Endothelial cell of umbilical vein (primary cell): ENCODE data around the gene NDUFA13. TPM values are rescaled to one million over a fixed set of nuclear protein-coding genes. Genes with fewer than 3 reads are reported as not detected.

ENCODE experiments used
- BruUV-seq: library from RNA; stranded (reverse); fragments of 400-500 nt; replicated peaks from 2 replicates; lab custom pipeline; 2021; lab: Mats Ljungman, UMichigan
- CTCF ChIA-PET: fragments of 300-600, 350-600 bp; sonication (Branson Sonifier 250); formaldehyde crosslinking; loops from one replicate; lab custom pipeline; 2021; ENCODE audit warnings: antibody characterized with exemption, inconsistent platforms; lab: Charles Lee
- POLR2A ChIA-PET: fragments of 300-600, 350-600 bp; sonication (Branson Sonifier 250); formaldehyde crosslinking; loops from one replicate; lab custom pipeline; 2021; ENCODE audit warnings: antibody characterized with exemption, inconsistent platforms; lab: Charles Lee
- DNase-seq: peaks from one replicate; pipeline ENCODE4 v3.0.0-alpha.2; 2011; ENCODE audit warnings: low read depth, low spot score
- FAIRE-seq: peaks from 2 replicates; lab custom pipeline; 2011; peaks lifted over from hg19 to GRCh38; lab: Jason Lieb, UNC
- H2AFZ ChIP-seq: 2 replicates; pipeline ENCODE4 v1.6.0; 2012; ENCODE audit warnings: low read depth, low read length, control low read depth, inconsistent platforms
- H3K27ac ChIP-seq: 2 replicates; pipeline ENCODE4 v1.5.1; 2011; ENCODE audit warnings: low read depth, mild to moderate bottlenecking, control low read depth, low read length, moderate library complexity; ENCODE audit not compliant: insufficient read depth
- H3K27me3 ChIP-seq, 2 experiments: 2 replicates each; pipeline versions ENCODE4 v1.6.0 to v1.6.1; 2011; ENCODE audit warnings: low read length in 2 of 2, mixed read lengths in 1 of 2; ENCODE audit not compliant: control insufficient read depth in 2 of 2, insufficient read depth in 2 of 2
- H3K36me3 ChIP-seq, 2 experiments: 2 replicates in 1 of 2; 3 replicates in 1 of 2; pipeline ENCODE4 v1.5.1; 2011; ENCODE audit warnings: low read length in 2 of 2, mild to moderate bottlenecking in 1 of 2, moderate library complexity in 1 of 2; ENCODE audit not compliant: control insufficient read depth in 2 of 2, insufficient read depth in 2 of 2; ENCODE audit errors: extremely low read depth in 1 of 2
- H3K4me1 ChIP-seq: 3 replicates; pipeline ENCODE4 v1.5.1; 2011; ENCODE audit warnings: mild to moderate bottlenecking, low read length; ENCODE audit not compliant: control insufficient read depth, insufficient read depth; ENCODE audit errors: extremely low read depth
- H3K4me2 ChIP-seq: 2 replicates; pipeline ENCODE4 v1.6.1; 2011; ENCODE audit warnings: low read length, control low read depth, mixed read lengths; ENCODE audit not compliant: insufficient read depth
- H3K4me3 ChIP-seq, 3 experiments: fragments of 200-600 bp in 1 of 3; sonication (generic), shearing (Covaris generic) in 1 of 3; replicated peaks in 1 of 3; 2 replicates each; pipeline ENCODE4 v1.5.1; 2011 to 2016; ENCODE audit warnings: control low read depth in 3 of 3, low read length in 3 of 3, mild to moderate bottlenecking in 2 of 3, inconsistent platforms in 1 of 3, low read depth in 1 of 3, moderate library complexity in 1 of 3; ENCODE audit not compliant: insufficient read depth in 1 of 3
- H3K79me2 ChIP-seq: 2 replicates; pipeline ENCODE4 v1.6.0; 2012; ENCODE audit warnings: low read length, inconsistent platforms; ENCODE audit not compliant: control insufficient read depth, insufficient read depth
- H3K9ac ChIP-seq: replicated peaks from 2 replicates; pipeline ENCODE3; 2011; ENCODE audit warnings: low read length, control low read depth; ENCODE audit not compliant: insufficient read depth; ENCODE audit errors: extremely low read depth
- H3K9me1 ChIP-seq: replicated peaks from 3 replicates; pipeline ENCODE4 v1.6.0; 2011; ENCODE audit warnings: mild to moderate bottlenecking, low read length; ENCODE audit not compliant: control insufficient read depth, insufficient read depth; ENCODE audit errors: extremely low read depth
- H3K9me3 ChIP-seq: replicated peaks from 2 replicates; pipeline ENCODE4 v1.5.1; 2012; ENCODE audit warnings: low read length, inconsistent platforms; ENCODE audit not compliant: control insufficient read depth, insufficient read depth
- H4K20me1 ChIP-seq: replicated peaks from 2 replicates; pipeline ENCODE3; 2011; ENCODE audit warnings: mild to moderate bottlenecking, low read length; ENCODE audit not compliant: control insufficient read depth, insufficient read depth; ENCODE audit errors: extremely low read depth
- EZH2 ChIP-seq: IDR thresholded peaks from 2 replicates; pipeline ENCODE4 v1.6.1; 2012; ENCODE audit warnings: borderline replicate concordance, low read depth, mild to moderate bottlenecking, moderate library complexity, low read length, inconsistent platforms; ENCODE audit not compliant: severe bottlenecking
- FOS ChIP-seq: IDR thresholded peaks from 2 replicates; pipeline ENCODE4 v1.6.1; 2011; ENCODE audit warnings: mild to moderate bottlenecking, low read length, moderate library complexity, borderline replicate concordance; ENCODE audit not compliant: insufficient read depth
- GATA2 ChIP-seq: IDR thresholded peaks from 2 replicates; pipeline ENCODE4 v1.7.0; 2011; ENCODE audit warnings: low read depth, mild to moderate bottlenecking, moderate library complexity, mixed read lengths, low read length; ENCODE audit not compliant: insufficient read length, insufficient read depth
- JUN ChIP-seq: IDR thresholded peaks from 2 replicates; pipeline ENCODE4 v1.6.1; 2011; ENCODE audit warnings: borderline replicate concordance, low read depth; ENCODE audit not compliant: insufficient read length, insufficient read depth
- MAX ChIP-seq: IDR thresholded peaks from 2 replicates; pipeline ENCODE4 v1.6.1; 2011; ENCODE audit not compliant: insufficient read depth, insufficient read length
- MYC ChIP-seq: IDR thresholded peaks from one replicate; pipeline ENCODE4 v1.6.1; 2011; ENCODE audit warnings: mild to moderate bottlenecking, low read depth, low read length
- POLR2A ChIP-seq: IDR thresholded peaks from 2 replicates; pipeline ENCODE4 v1.6.1; 2012; ENCODE audit warnings: low read depth, mild to moderate bottlenecking, control low read depth, low read length
- POLR2AphosphoS5 ChIP-seq: IDR thresholded peaks from 2 replicates; pipeline ENCODE4 v1.6.1; 2012; ENCODE audit warnings: low read depth, mild to moderate bottlenecking, control low read depth, low read length, moderate library complexity; ENCODE audit not compliant: insufficient read depth
- dilution Hi-C: fragments of 300-500 bp; cut with MboI; formaldehyde crosslinking; loops from one replicate; pipeline ENCODE4 v1.15.0; 2019; ENCODE audit warnings: low sequenced_read_pairs; ENCODE audit not compliant: extremely low pct_ligation_motif_present
- intact Hi-C: fragments of 100-400 bp; cut with micrococcal nuclease; formaldehyde crosslinking; loops from one replicate; pipeline ENCODE4 v1.10.0; 2022
- polyA plus RNA-seq, 4 experiments: library from polyadenylated mRNA; depleted of rRNA in 3 of 4; stranded (reverse) in 3 of 4; unstranded in 1 of 4; fragments of >200 nt; gene quantifications; 2 replicates each; pipeline versions ENCODE4 v1.2.1 to v1.2.3, GENCODE V29; 2011 to 2012; ENCODE audit warnings: missing spikeins in 1 of 4
- total RNA-seq: library from RNA; stranded (reverse); gene quantifications from 2 replicates; pipeline ENCODE4 v1.2.3, GENCODE V29; 2021
- TF ChIP-seq, protein P1 (sequence below), 2 donors: IDR thresholded peaks; 1 replicate in 1 of 2; 2 replicates in 1 of 2; pipeline ENCODE4 v1.5.1; 2011; ENCODE audit warnings: low read length in 2 of 2, mild to moderate bottlenecking in 2 of 2, moderate library complexity in 2 of 2, control low read depth in 1 of 2, inconsistent platforms in 1 of 2, low read depth in 1 of 2; ENCODE audit not compliant: insufficient read depth in 1 of 2; ENCODE audit errors: extremely low read depth in 1 of 2

The NDUFA13 gene
- total and polyA plus RNA-seq, 2 donors (not counting 3 experiments of a cell fraction or from before 2014, with no cell fraction given) = 246 to 799 TPM

GRCh38 chr19:19487077-19487949 lies 28.7 kb upstream of the NDUFA13 start:
- dilution Hi-C loops (no loop called here), intact Hi-C loops (loop anchor here (10.0 kb wide), 1 partner anchor 293 kb away; the partner anchor contains the start of genes BORCS8 and RFXANK)
- no TSS peak for BruUV-seq
- H3K27me3 ChIP-seq = no peaks in the 10 kb centered on the region
- FAIRE-seq = no peak
- peaks cover 0 to 6% of the 10 kb centered on the region in 2 experiments for H3K36me3 ChIP-seq
- H3K4me2 ChIP-seq = no peak overlapping the region
- ChIA-PET CTCF (interaction anchor here (0.7 to 5.1 kb wide), 10 partner anchors 8 to 284 kb away, joined by 3 to 127 read pairs (median 6); partner anchors contain the start of genes GATAD2A and NR2C2AP), POLR2A (no interaction called here)
- peaks cover 74% of the 10 kb centered on the region for H3K79me2 ChIP-seq
- peaks cover 29% of the 10 kb centered on the region for H3K4me1 ChIP-seq
- no peaks in the 10 kb centered on the region for H3K9me1 ChIP-seq
- H3K9ac ChIP-seq = no peak overlapping the region
- TF ChIP-seq, protein P1, sequence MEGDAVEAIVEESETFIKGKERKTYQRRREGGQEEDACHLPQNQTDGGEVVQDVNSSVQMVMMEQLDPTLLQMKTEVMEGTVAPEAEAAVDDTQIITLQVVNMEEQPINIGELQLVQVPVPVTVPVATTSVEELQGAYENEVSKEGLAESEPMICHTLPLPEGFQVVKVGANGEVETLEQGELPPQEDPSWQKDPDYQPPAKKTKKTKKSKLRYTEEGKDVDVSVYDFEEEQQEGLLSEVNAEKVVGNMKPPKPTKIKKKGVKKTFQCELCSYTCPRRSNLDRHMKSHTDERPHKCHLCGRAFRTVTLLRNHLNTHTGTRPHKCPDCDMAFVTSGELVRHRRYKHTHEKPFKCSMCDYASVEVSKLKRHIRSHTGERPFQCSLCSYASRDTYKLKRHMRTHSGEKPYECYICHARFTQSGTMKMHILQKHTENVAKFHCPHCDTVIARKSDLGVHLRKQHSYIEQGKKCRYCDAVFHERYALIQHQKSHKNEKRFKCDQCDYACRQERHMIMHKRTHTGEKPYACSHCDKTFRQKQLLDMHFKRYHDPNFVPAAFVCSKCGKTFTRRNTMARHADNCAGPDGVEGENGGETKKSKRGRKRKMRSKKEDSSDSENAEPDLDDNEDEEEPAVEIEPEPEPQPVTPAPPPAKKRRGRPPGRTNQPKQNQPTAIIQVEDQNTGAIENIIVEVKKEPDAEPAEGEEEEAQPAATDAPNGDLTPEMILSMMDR (IDR thresholded peaks at IDR 0.05; ENCODE audit: extremely low read depth in 1 of 2, insufficient read depth in 1 of 2, low read depth in 1 of 2, low read length in 2 of 2) = no peak
- TF ChIP-seq POLR2AphosphoS5 (no peak), MYC (no peak), EZH2 (no peak), FOS (no peak), MAX (no peak), JUN (no peak), GATA2 (no peak), POLR2A (no peak)
- no peak for DNase-seq
- H2AFZ ChIP-seq = no peak overlapping the region
- no peaks in the 10 kb centered on the region for H3K9me3 ChIP-seq
- H4K20me1 ChIP-seq = no peaks in the 10 kb centered on the region
- no peak overlapping the region for H3K27ac ChIP-seq
- no peak overlapping the region for H3K4me3 ChIP-seq
